IMR-90 (cell line): ENCODE measurements around the gene NHLRC2. TPM values are rescaled to one million over a fixed set of nuclear protein-coding genes. Genes with fewer than 3 reads are reported as not detected.

Experiments used
- ATAC-seq: fragments of 200-7000 bp; cut with Tn5 transposase; 2 replicates; pipeline ENCODE4 v1.9.1; 2020; ENCODE audit warnings: low read depth, mild to moderate bottlenecking, moderate library complexity
- BruUV-seq: library from RNA; stranded (reverse); fragments of 400-500 nt; replicated peaks from 2 replicates; lab custom pipeline; 2021; lab: Mats Ljungman, UMichigan
- CTCF ChIA-PET: fragments of 300-600 bp; formaldehyde crosslinking; extraction: SDS; loops from one replicate; lab custom pipeline; 2021; ENCODE audit warnings: antibody characterized with exemption; lab: Yijun Ruan, JAX
- POLR2A ChIA-PET: fragments of 300-600 bp; sonication (Branson Sonifier 250); formaldehyde crosslinking; loops from one replicate; lab custom pipeline; 2022; ENCODE audit warnings: antibody characterized with exemption; ENCODE audit not compliant: unreplicated experiment; lab: Charles Lee
- DNase-seq: peaks from one replicate; pipeline ENCODE4 v3.0.0; 2013
- H2AFZ ChIP-seq: replicated peaks from 2 replicates; pipeline ENCODE3; 2013; ENCODE audit warnings: low read length, mild to moderate bottlenecking; ENCODE audit not compliant: poor library complexity
- H2AK5ac ChIP-seq: 2 replicates; pipeline ENCODE4 v1.6.1; 2013; ENCODE audit warnings: low read depth, low read length, inconsistent platforms
- H2AK9ac ChIP-seq: replicated peaks from 2 replicates; pipeline ENCODE3; 2013; ENCODE audit warnings: mild to moderate bottlenecking, low read depth, low read length, moderate library complexity; ENCODE audit not compliant: poor library complexity
- H2BK120ac ChIP-seq: 2 replicates; pipeline ENCODE4 v1.6.1; 2013; ENCODE audit warnings: low read depth, low read length, inconsistent platforms
- H2BK15ac ChIP-seq: 3 replicates; pipeline ENCODE4 v1.6.1; 2013; ENCODE audit warnings: low read depth, low read length, inconsistent platforms
- H2BK20ac ChIP-seq: 2 replicates; pipeline ENCODE4 v1.6.1; 2013; ENCODE audit warnings: low read depth, mild to moderate bottlenecking, inconsistent platforms, low read length, moderate library complexity
- H2BK5ac ChIP-seq: 2 replicates; pipeline ENCODE4 v1.6.1; 2013; ENCODE audit warnings: mild to moderate bottlenecking, low read depth, low read length, inconsistent platforms; ENCODE audit not compliant: poor library complexity, severe bottlenecking
- H3K14ac ChIP-seq: replicated peaks from 2 replicates; pipeline ENCODE4 v1.6.1; 2013; ENCODE audit warnings: low read depth, low read length, inconsistent platforms
- H3K18ac ChIP-seq: 2 replicates; pipeline ENCODE4 v1.6.1; 2013; ENCODE audit warnings: low read depth, low read length, control low read depth
- H3K23ac ChIP-seq: 2 replicates; pipeline ENCODE4 v1.6.1; 2013; ENCODE audit warnings: low read depth, low read length, inconsistent platforms
- H3K27ac ChIP-seq: 2 replicates; pipeline ENCODE4 v1.5.1; 2013; ENCODE audit warnings: mild to moderate bottlenecking, control low read depth, low read length; ENCODE audit not compliant: insufficient read depth
- H3K27me3 ChIP-seq: 2 replicates; pipeline ENCODE4 v1.6.1; 2013; ENCODE audit warnings: low read length; ENCODE audit not compliant: control insufficient read depth, insufficient read depth
- H3K36me3 ChIP-seq: 2 replicates; pipeline ENCODE4 v1.6.1; 2013; ENCODE audit warnings: low read length, mixed read lengths; ENCODE audit not compliant: control insufficient read depth, insufficient read depth
- H3K4ac ChIP-seq: 2 replicates; pipeline ENCODE4 v1.6.1; 2013; ENCODE audit warnings: low read depth, low read length, inconsistent platforms
- H3K4me1 ChIP-seq: 2 replicates; pipeline ENCODE4 v1.6.1; 2013; ENCODE audit warnings: low read length, mixed read lengths; ENCODE audit not compliant: control insufficient read depth, insufficient read depth
- H3K4me2 ChIP-seq: 2 replicates; pipeline ENCODE4 v1.6.1; 2013; ENCODE audit warnings: low read depth, mild to moderate bottlenecking, control low read depth, low read length, moderate library complexity
- H3K4me3 ChIP-seq: 2 replicates; pipeline ENCODE4 v1.5.1; 2013; ENCODE audit warnings: low read depth, mild to moderate bottlenecking, control low read depth, low read length, moderate library complexity; ENCODE audit not compliant: insufficient read depth
- H3K56ac ChIP-seq: 2 replicates; pipeline ENCODE4 v1.6.1; 2013; ENCODE audit warnings: low read length, inconsistent platforms; ENCODE audit not compliant: insufficient read depth; ENCODE audit errors: extremely low read depth
- H3K79me1 ChIP-seq, 2 experiments: 2 replicates each; pipeline ENCODE4 v1.6.1; 2013; ENCODE audit warnings: low read length in 2 of 2, inconsistent platforms in 1 of 2, low read depth in 1 of 2
- H3K9ac ChIP-seq: 2 replicates; pipeline ENCODE4 v1.6.1; 2013; ENCODE audit warnings: low read depth, low read length, control low read depth
- H3K9me1 ChIP-seq: 2 replicates; pipeline ENCODE4 v1.6.1; 2013; ENCODE audit warnings: low read length, inconsistent platforms; ENCODE audit not compliant: insufficient read depth
- H3K9me3 ChIP-seq: 2 replicates; pipeline ENCODE4 v1.6.1; 2013; ENCODE audit warnings: low read length; ENCODE audit not compliant: control insufficient read depth, insufficient read depth
- H4K20me1 ChIP-seq: 2 replicates; pipeline ENCODE4 v1.6.1; 2013; ENCODE audit warnings: low read length, inconsistent platforms; ENCODE audit not compliant: insufficient read depth
- H4K5ac ChIP-seq: 2 replicates; pipeline ENCODE4 v1.6.1; 2013; ENCODE audit warnings: mild to moderate bottlenecking, low read depth, low read length, control low read depth
- H4K8ac ChIP-seq, 2 experiments: 2 replicates each; pipeline ENCODE4 v1.6.1; 2013; ENCODE audit warnings: low read depth in 2 of 2, low read length in 2 of 2, control low read depth in 1 of 2, inconsistent platforms in 1 of 2
- H4K91ac ChIP-seq: 2 replicates; pipeline ENCODE4 v1.6.1; 2013; ENCODE audit warnings: low read depth, low read length, inconsistent platforms; ENCODE audit not compliant: insufficient read depth
- BHLHE40 ChIP-seq: fragments of 150-350 bp; IDR thresholded peaks from 2 replicates; pipeline ENCODE4 v1.6.1; 2016; ENCODE audit warnings: mild to moderate bottlenecking, low read depth, low read length
- CEBPB ChIP-seq: IDR thresholded peaks from 2 replicates; pipeline ENCODE4 v1.6.1; 2012; ENCODE audit warnings: low read depth, low read length, improper control_type of control experiment
- CHD1 ChIP-seq: IDR thresholded peaks from 2 replicates; pipeline ENCODE4 v1.6.1; 2012; ENCODE audit warnings: low read depth, low read length, improper control_type of control experiment
- CTCF ChIP-seq: conservative IDR thresholded peaks from 2 replicates; pipeline ENCODE4 v1.5.1; 2012; ENCODE audit warnings: mild to moderate bottlenecking, low read depth, low read length, improper control_type of control experiment
- ELK1 ChIP-seq: fragments of 150-350 bp; IDR thresholded peaks from 2 replicates; pipeline ENCODE4 v1.6.1; 2016; ENCODE audit warnings: low read depth, mild to moderate bottlenecking, low read length, moderate library complexity, borderline replicate concordance
- FOS ChIP-seq: fragments of 150-350 bp; IDR thresholded peaks from 2 replicates; pipeline ENCODE4 v1.6.1; 2016; ENCODE audit warnings: low read depth, low read length
- MAFK ChIP-seq: IDR thresholded peaks from 2 replicates; pipeline ENCODE4 v1.6.1; 2012; ENCODE audit warnings: low read depth, low read length, improper control_type of control experiment
- MAZ ChIP-seq: IDR thresholded peaks from 2 replicates; pipeline ENCODE4 v1.6.1; 2012; ENCODE audit warnings: low read depth, mild to moderate bottlenecking, low read length, improper control_type of control experiment, moderate library complexity, borderline replicate concordance
- MXI1 ChIP-seq: IDR thresholded peaks from 2 replicates; pipeline ENCODE4 v1.6.1; 2012; ENCODE audit warnings: low read depth, mild to moderate bottlenecking, low read length, moderate library complexity, borderline replicate concordance
- NFE2L2 ChIP-seq: fragments of 150-350 bp; IDR thresholded peaks from 2 replicates; pipeline ENCODE4 v1.6.1; 2016; ENCODE audit warnings: low read depth, mild to moderate bottlenecking, low read length
- POLR2A ChIP-seq: IDR thresholded peaks from 2 replicates; pipeline ENCODE4 v1.6.1; 2012; ENCODE audit warnings: mild to moderate bottlenecking, low read depth, low read length
- RAD21 ChIP-seq: IDR thresholded peaks from 2 replicates; pipeline ENCODE4 v1.6.1; 2012; ENCODE audit warnings: low read length, improper control_type of control experiment
- RCOR1 ChIP-seq: IDR thresholded peaks from 2 replicates; pipeline ENCODE4 v1.6.1; 2012; ENCODE audit warnings: mild to moderate bottlenecking, low read length, improper control_type of control experiment; ENCODE audit not compliant: insufficient replicate concordance
- RFX5 ChIP-seq: IDR thresholded peaks from 2 replicates; pipeline ENCODE4 v1.8.0; 2012; ENCODE audit warnings: low read depth, mild to moderate bottlenecking, low read length, moderate library complexity
- SMC3 ChIP-seq: fragments of 150-350 bp; IDR thresholded peaks from 2 replicates; pipeline ENCODE4 v1.6.1; 2016; ENCODE audit warnings: low read depth, mild to moderate bottlenecking, antibody characterized with exemption, low read length, moderate library complexity
- USF2 ChIP-seq: fragments of 150-350 bp; IDR thresholded peaks from 2 replicates; pipeline ENCODE4 v1.6.1; 2017; ENCODE audit warnings: mild to moderate bottlenecking, antibody characterized with exemption, low read length, low read depth
- WGBS, 2 experiments: methylation state at CpG; one replicate each; pipeline versions ENCODE4 v1.1.5 to v1.1.7; 2013; ENCODE audit warnings: missing lambda C conversion rate in 2 of 2; ENCODE audit not compliant: insufficient read length in 1 of 2; ENCODE audit errors: extremely low coverage in 2 of 2; 5-methylcytosine and 5-hydroxymethylcytosine counted together
- dilution Hi-C: fragments of 300-500 bp; cut with HindIII; formaldehyde crosslinking; loops from one replicate; pipeline ENCODE4 v1.14.3; 2018; ENCODE audit warnings: low sequenced_read_pairs; ENCODE audit not compliant: unreplicated experiment
- in situ Hi-C: fragments of 300-500 bp; cut with MboI; formaldehyde crosslinking; loops from 3 replicates; pipeline ENCODE4 v1.14.3; 2019; ENCODE audit warnings: low sequenced_read_pairs, inconsistent platforms, mixed read lengths
- intact Hi-C: fragments of 100-400 bp; cut with micrococcal nuclease; formaldehyde crosslinking; loops from 2 replicates; pipeline ENCODE4 v1.10.0; 2022
- polyA plus RNA-seq, 3 experiments: library from polyadenylated mRNA; depleted of rRNA; stranded (reverse); fragments of >200 nt; gene quantifications; 2 replicates each; pipeline ENCODE4 v1.2.3, GENCODE V29; 2012; ENCODE audit warnings: low replicate concordance in 1 of 3
- total RNA-seq: library from RNA; depleted of rRNA; stranded (reverse); fragments of >200 nt; gene quantifications from 2 replicates; pipeline ENCODE4 v1.2.3, GENCODE V29; 2012

The NHLRC2 gene
- total and polyA plus RNA-seq, 2 of the 4 experiments (the other 2 are of a cell fraction), result 3.0 to 11.8 TPM

- Histone ChIP-seq H3K23ac (no peak overlapping the region), H3K56ac (no peak overlapping the region), H2BK15ac (no peak overlapping the region), H4K8ac (no peak overlapping the region), H2BK120ac (no peak overlapping the region), H3K4ac (no peak overlapping the region), H3K4me2 (no peak overlapping the region), H3K9me3 (no peaks in the 10 kb centered on the region), H4K20me1 (no peaks in the 10 kb centered on the region), H3K27ac (no peak overlapping the region), H2AFZ (no peak overlapping the region), H3K9ac (no peak overlapping the region), H3K9me1 (no peaks in the 10 kb centered on the region), H3K18ac (no peak overlapping the region), H3K79me1 (no peaks in the 10 kb centered on the region), H3K4me1 (no peaks in the 10 kb centered on the region), H2AK5ac (no peak overlapping the region), H2BK5ac (no peak overlapping the region), H3K4me3 (no peak overlapping the region), H4K91ac (no peak overlapping the region), H3K27me3 (no peaks in the 10 kb centered on the region), H4K5ac (no peak overlapping the region), H3K36me3 (no peaks in the 10 kb centered on the region; the same call in 1 of the 2 replicates), H3K14ac (no peak overlapping the region), H2AK9ac (no peak overlapping the region), H2BK20ac (no peak overlapping the region)
- DNase-seq (no peak), ATAC-seq (no peak)
- in situ Hi-C loops (no loop called here), dilution Hi-C loops (no loop called here), intact Hi-C loops (no loop called here)
- POLR2A ChIA-PET, result no interaction called here
- CTCF ChIA-PET, result no interaction called here
- WGBS, 2 experiments, result no CpG with 5 or more reads among the region's 2 CpGs
- TF ChIP-seq CHD1, result no peak
- TF ChIP-seq RFX5, result no peak
- no peak for TF ChIP-seq RAD21
- TF ChIP-seq MXI1, result no peak
- no peak for TF ChIP-seq ELK1
- TF ChIP-seq BHLHE40, result no peak
- TF ChIP-seq RCOR1, result no peak
- no peak for TF ChIP-seq NFE2L2
- no peak for TF ChIP-seq FOS
- TF ChIP-seq POLR2A, result no peak
- no peak for TF ChIP-seq MAFK
- no peak for TF ChIP-seq SMC3
- no peak for TF ChIP-seq CTCF
- TF ChIP-seq CEBPB, result no peak
- no peak for TF ChIP-seq USF2
- no peak for TF ChIP-seq MAZ
- no TSS peak for BruUV-seq
Measured at GRCh38 chr10:113846036-113846435, 8.4 kb upstream of the NHLRC2 start.
